Activated T-cell treated with anti-CD3 and anti-CD28 coated beads, Interleukin-2, amount 50 U/mL, for 24 hours (primary cell): ENCODE measurements around the gene ZNF155.
"Not testable (repeated sequence)": the region's sequence is repeated elsewhere in the genome, so short reads cannot be mapped to it uniquely, and the experiment has no call there.

ENCODE experiments used
- DNase-seq: peaks from one replicate; pipeline ENCODE4 v3.0.0-alpha.2; 2020
- H3K27ac Mint-ChIP-seq: 2 replicates; pipeline ENCODE4 v1.8.0; 2020; ENCODE audit warnings: mild to moderate bottlenecking, mixed read lengths
- H3K27me3 Mint-ChIP-seq: 2 replicates; pipeline ENCODE4 v1.8.0; 2020; ENCODE audit warnings: mixed read lengths
- H3K36me3 Mint-ChIP-seq: 2 replicates; pipeline ENCODE4 v1.8.0; 2020; ENCODE audit warnings: low read depth, mixed read lengths
- H3K4me1 Mint-ChIP-seq: 2 replicates; pipeline ENCODE4 v1.8.0; 2020; ENCODE audit warnings: low read depth, mixed read lengths
- H3K4me3 Mint-ChIP-seq: 2 replicates; pipeline ENCODE4 v1.8.0; 2020; ENCODE audit warnings: mild to moderate bottlenecking, moderate library complexity, mixed read lengths
- H3K9me3 Mint-ChIP-seq: 2 replicates; pipeline ENCODE4 v1.8.0; 2020; ENCODE audit warnings: mixed read lengths

ZNF155 gene

DNA sequence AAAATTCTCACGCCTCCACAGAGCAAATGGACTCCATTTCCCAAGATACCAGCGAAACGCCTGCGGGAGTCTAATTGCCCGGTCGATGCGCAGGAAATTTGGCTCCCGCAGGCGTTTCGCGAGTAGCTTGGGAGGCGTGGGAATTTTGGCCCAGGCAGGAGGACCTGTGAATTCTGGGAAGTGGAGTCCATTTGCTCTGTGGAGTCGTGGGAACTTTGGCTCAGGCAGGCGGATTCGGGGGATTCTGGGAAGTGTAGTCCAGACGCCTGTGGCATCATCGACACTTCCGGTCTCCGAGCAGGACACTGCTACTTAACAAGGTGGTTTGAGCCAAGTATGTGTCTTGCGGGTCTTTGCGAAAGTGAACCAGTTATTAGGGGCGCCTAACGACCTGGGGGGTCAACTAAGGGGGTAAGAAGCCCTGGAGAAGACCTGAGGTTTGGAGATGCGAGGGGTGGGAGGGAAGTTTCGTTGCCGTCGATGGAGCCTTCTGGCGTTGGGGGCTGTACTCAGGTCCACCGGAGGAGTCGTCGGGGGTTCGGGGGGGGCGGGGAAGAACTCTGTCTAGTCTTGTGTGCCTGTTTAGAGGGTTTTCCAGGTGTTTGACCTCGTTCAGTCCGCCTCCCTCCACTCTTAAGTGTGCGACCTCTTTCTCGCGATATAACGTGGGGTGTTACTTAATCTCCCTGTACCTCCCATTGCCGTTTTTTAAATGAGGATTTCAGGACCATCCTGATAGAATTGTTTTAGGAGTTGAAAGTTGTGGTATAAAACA, at the start of gene ZNF155:
ZNF155 (plus strand) TSS at position 277 of the 775 bp plus-strand sequence. CDS start 4,356 bp downstream, outside the sequence.
- peaks cover 14% of the 10 kb centered on the region for H3K4me1 Mint-ChIP-seq
- H3K36me3 Mint-ChIP-seq = peaks cover 35% of the 10 kb centered on the region
- peaks cover 18% of the 10 kb centered on the region for H3K9me3 Mint-ChIP-seq
- H3K4me3 Mint-ChIP-seq = peak within 1 kb of the TSS; percentile 96
- peak; percentile 85 for DNase-seq
- no peaks in the 10 kb centered on the region for H3K27me3 Mint-ChIP-seq
- peak within 1 kb of the TSS; percentile 96 for H3K27ac Mint-ChIP-seq

DNA sequence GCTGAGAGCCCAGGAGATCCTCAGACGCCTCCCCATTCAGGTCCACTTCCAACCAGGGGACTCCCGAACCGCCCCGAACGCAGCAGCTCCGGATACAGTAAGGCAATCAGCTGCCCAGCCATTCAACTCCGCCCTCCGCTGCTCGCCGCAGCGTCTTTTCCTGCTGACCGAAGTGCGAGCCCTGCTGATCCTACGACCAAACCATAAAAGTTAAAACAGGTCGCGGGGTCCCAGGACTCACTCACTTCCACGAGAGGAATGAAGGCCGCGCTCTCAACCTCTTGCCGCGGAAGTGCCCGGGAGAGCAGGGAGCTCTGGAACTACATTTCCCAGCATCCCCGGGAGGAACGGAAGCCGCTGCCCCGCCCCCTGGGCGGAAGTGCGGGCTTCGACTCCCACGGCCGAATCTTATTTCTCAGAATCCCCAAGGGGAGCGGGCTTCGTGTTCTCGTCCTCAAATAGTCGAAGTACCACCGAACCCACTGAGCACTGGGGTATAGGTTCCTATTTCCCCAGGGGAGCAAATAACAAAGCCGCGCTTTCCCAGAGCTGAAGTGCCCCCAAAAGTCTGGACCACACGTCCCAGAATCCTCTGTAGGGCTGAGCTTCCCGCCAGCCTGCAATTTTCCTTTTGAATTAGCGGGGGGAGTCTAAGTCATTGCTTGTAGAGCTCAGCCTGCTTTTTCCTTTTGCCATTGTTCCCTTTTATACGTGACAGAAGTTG, 48.8 kb upstream of the ZNF155 start, which contains the start of gene ZNF45:
ZNF45 (minus strand) TSS at position 298 of the 724 bp plus-strand sequence. CDS start 13,097 bp downstream, outside the sequence.
- H3K36me3 Mint-ChIP-seq = peaks cover 48% of the 10 kb centered on the region
- peak within 1 kb of the TSS; percentile 93 for H3K4me3 Mint-ChIP-seq
- H3K4me1 Mint-ChIP-seq = peaks cover 32% of the 10 kb centered on the region
- DNase-seq = peak; percentile 90
- H3K9me3 Mint-ChIP-seq = peaks cover 13% of the 10 kb centered on the region
- H3K27ac Mint-ChIP-seq = peak within 1 kb of the TSS; percentile 96
- H3K27me3 Mint-ChIP-seq = no peaks in the 10 kb centered on the region

DNA sequence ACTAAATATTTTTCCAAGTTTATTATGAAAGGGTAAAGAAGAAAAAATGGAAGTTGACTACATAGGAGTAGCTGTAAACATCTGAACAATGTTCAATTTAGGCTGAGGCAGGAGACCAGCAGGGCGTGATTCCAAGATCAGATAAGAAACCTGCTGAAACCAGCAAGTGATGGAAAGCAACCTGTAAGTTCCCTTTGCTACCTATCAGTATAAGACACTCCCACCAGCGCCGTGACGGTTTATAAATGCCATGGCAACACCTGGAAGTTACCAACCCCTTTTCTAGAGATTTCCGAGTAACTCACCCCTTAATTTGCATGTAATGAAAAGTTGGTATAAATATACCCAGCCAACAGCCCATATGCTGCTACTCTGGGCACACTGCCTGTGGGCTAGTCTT, 47.8 kb upstream of the ZNF155 start:
- Mint-ChIP-seq H3K9me3 (peaks cover 15% of the 10 kb centered on the region), H3K4me3 (no peak overlapping the region), H3K4me1 (peaks cover 29% of the 10 kb centered on the region), H3K27ac (no peak overlapping the region), H3K36me3 (peaks cover 37% of the 10 kb centered on the region), H3K27me3 (peaks cover 6% of the 10 kb centered on the region)
- DNase-seq = no peak

DNA sequence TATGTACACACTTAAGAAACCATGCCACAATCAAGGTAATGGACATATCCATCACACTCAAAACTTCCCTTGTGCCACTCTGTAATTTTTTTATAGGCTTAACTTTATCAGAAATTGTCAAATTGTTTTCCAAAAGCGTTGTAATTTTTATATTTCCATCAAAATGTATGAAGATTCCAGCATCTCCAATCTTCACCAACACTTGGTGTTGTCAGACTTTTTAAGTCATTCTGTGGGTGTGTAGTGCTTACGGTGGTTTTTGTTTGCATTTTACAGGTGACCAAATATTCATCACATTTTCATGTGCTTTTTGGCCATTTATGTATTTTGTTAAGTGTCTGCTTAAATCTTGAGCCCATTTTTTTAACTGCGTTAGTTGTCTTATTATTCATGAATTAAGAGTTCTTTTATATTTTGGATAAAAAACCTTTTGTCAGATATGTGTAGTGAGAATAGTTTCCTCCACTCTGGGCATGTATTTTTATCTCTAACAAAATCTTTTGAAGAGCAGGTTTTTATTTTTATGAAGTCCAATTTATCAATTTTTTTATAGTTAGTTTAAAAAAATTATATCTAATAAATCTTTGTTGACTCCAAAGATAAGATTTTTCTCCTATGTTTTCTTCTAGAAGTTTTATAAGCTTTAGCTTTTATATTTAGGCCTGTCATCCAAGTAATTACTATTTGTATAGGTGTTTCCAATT, 44.3 kb upstream of the ZNF155 start:
- Mint-ChIP-seq H3K27me3 (peaks cover 11% of the 10 kb centered on the region), H3K4me3 (no peak overlapping the region), H3K4me1 (peaks cover 8% of the 10 kb centered on the region), H3K9me3 (peaks cover 23% of the 10 kb centered on the region), H3K27ac (no peak overlapping the region), H3K36me3 (peaks cover 6% of the 10 kb centered on the region)
- DNase-seq = no peak

DNA sequence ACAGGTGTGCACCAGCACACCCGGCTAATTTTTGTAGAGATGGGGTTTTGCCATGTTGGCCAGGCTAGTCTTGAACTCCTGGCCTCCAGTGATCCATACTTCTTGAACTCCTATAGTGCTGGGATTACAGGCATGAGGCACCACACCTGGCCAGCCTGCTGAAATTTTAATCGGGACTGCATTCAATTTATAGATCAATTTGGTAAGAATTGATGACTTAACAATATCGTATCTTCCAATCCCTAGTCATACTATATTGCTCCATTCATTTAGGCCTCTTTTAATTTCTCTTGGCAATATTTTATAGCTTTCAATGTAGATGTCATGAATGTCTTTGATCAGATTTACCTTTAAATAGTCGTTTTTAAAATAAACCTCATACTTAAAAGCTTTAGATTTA, 43.3 kb upstream of the ZNF155 start:
- Mint-ChIP-seq H3K27ac (no peak overlapping the region), H3K4me1 (peaks cover 2% of the 10 kb centered on the region), H3K36me3 (no peaks in the 10 kb centered on the region), H3K9me3 (peaks cover 24% of the 10 kb centered on the region), H3K27me3 (peaks cover 19% of the 10 kb centered on the region), H3K4me3 (no peak overlapping the region)
- no peak for DNase-seq

DNA sequence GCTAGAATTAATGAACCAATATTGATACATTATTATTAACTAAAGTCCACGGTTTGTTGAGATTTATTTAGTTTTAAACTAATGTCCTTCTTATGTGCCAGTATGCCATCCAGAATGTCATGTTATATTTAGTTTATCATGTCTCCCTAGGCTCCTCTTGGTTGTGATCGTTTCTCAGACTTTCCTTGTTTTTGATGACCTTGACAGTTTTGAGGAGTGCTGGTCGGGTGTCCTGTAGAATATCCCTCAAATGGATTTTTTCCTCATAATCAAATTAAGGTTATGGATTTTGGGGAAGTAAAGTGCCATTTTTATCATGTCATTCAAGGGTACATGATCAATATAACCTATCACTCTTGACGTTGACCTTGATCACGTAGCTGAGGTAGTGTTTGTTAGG, 42.8 kb upstream of the ZNF155 start:
- no peaks in the 10 kb centered on the region for H3K36me3 Mint-ChIP-seq
- peaks cover 24% of the 10 kb centered on the region for H3K27me3 Mint-ChIP-seq
- DNase-seq = no peak
- H3K9me3 Mint-ChIP-seq = peaks cover 25% of the 10 kb centered on the region
- H3K4me3 Mint-ChIP-seq = no peak overlapping the region
- no peak overlapping the region for H3K27ac Mint-ChIP-seq
- no peaks in the 10 kb centered on the region for H3K4me1 Mint-ChIP-seq

DNA sequence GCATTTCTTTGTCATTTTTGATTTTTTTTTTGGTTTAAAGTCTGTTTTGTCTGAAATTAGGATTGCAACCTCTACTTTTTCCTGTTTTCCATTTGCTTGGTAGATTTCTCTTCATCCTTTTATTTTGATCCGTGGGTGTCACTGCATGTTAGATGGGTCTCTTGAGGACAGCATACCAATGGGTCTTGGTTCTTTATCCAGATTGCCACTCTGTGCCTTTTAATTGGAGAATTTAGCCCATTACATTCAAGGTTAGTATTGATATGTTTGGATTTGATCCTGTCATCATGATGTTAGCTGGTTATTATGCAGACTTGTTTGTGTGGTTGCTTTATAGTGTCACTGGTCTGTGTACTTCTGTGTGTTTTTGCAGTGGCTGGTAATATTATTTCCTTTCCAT, 36.6 kb upstream of the ZNF155 start:
- not testable (repeated sequence) for H3K4me1 Mint-ChIP-seq, DNase-seq, H3K27ac Mint-ChIP-seq, H3K4me3 Mint-ChIP-seq
- peaks cover 15% of the 10 kb centered on the region for H3K36me3 Mint-ChIP-seq
- H3K27me3 Mint-ChIP-seq = peaks cover 45% of the 10 kb centered on the region
- H3K9me3 Mint-ChIP-seq = peaks cover 50% of the 10 kb centered on the region

DNA sequence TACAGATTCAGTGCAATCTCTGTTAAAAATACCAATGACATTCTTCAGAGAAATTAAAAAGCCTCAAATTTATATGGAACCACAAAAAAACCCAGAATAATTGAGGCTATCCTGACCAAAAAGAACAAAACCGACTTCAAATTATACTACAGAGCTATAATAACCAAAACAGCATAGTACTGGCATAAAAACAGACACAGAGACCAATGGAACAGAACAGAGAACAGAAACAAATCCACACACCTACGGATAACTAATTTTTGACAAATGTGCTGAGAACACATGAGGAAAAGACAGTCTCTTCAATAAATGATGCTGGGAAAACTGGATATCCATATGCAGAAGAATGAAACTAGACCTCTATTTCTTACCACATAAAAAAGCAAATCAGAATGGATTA, 34.2 kb upstream of the ZNF155 start:
- not testable (repeated sequence) for DNase-seq, H3K27ac Mint-ChIP-seq, H3K4me3 Mint-ChIP-seq, H3K4me1 Mint-ChIP-seq
- Mint-ChIP-seq H3K9me3 (peaks cover 53% of the 10 kb centered on the region), H3K27me3 (peaks cover 46% of the 10 kb centered on the region), H3K36me3 (peaks cover 16% of the 10 kb centered on the region)

DNA sequence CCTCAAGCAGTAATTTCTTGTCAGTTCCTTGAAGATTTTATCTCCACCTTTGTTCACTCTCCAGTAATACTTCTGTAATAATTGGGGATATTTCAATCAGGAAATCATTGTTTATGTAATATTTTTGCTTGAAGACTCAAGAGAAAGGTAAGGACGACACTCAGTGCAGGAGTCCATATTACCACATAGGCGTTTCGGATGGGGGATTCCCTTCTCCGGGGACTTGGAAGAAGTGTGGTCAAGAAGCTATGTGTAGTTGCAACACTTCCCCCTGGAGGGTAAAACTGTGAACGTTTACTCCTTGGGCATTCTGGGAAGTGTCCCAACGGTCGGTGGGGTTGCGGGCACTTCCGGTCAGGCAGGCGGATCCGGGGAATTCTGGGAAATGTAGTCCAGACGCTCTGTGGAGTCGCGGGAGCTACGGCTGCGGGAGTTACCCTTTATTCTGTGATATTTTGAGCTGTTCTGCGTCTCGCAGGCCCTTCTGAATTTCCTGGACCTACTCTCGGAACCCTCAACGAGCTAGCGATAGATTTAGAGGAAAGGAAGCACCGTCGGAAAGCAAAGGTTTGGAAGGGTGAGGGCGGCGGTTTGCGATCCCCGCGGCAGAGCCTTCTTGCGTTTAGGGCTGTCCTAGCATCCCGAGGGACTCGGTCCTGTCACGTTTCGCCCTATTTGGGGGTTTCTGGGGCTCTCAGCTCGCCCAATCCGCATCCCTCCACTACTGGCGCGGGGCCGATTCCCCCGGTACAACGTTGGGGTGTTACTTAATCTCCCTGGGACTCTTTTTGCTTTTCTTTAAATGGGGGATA, 32.9 kb upstream of the ZNF155 start, which contains the start of gene ZNF221:
ZNF221 (plus strand) TSS at position 395 of the 812 bp plus-strand sequence. CDS start 11,499 bp downstream, outside the sequence.
- H3K4me3 Mint-ChIP-seq = peak within 1 kb of the TSS; percentile 90
- DNase-seq = peak; percentile 73
- H3K27me3 Mint-ChIP-seq = peaks cover 35% of the 10 kb centered on the region
- peaks cover 51% of the 10 kb centered on the region for H3K9me3 Mint-ChIP-seq
- peaks cover 9% of the 10 kb centered on the region for H3K4me1 Mint-ChIP-seq
- peaks cover 16% of the 10 kb centered on the region for H3K36me3 Mint-ChIP-seq
- H3K27ac Mint-ChIP-seq = peak within 1 kb of the TSS; percentile 86

DNA sequence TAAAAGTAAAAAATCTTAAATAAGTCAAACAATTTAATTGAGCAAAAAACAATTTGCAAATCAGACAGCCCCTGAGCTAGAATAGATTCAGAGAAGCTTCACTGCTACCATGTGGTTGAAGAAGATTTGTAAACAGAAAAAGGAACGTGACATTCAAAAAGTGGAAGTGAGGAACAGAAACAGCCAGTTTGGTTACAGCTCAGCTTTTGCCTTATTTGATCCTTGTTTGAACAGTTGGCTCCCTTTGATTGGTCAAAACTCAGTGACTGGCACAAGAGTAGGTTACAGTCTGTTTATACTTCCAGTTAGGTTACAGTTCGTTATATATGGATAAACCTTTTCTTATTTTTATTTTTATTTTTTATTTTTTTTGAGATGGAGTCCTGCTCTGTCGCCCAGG, 27.2 kb upstream of the ZNF155 start:
- H3K9me3 Mint-ChIP-seq = peaks cover 46% of the 10 kb centered on the region

DNA sequence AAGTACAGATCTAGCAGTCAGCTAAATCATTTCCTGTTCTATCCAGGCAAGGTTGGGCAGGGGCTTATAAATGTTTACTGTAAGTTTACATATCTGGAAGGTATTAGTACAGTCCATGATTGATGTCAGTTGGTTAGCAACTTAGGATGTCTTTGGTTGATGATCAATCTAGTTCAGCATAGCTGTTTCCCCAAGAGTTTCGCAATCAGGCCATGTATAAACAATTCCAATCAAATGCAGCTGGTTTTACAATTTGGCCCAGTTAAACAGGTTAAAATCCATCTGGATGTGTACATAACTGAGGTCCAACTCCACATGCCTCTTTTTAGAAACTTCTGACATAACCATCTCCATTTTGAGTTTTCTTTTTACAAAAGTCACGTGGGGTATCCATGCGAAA, 26.1 kb upstream of the ZNF155 start:
- DNase-seq = no peak
- Mint-ChIP-seq H3K4me3 (no peak overlapping the region), H3K36me3 (peaks cover 25% of the 10 kb centered on the region), H3K4me1 (no peaks in the 10 kb centered on the region), H3K9me3 (peaks cover 51% of the 10 kb centered on the region), H3K27me3 (peaks cover 3% of the 10 kb centered on the region), H3K27ac (no peak overlapping the region)

More for the DNA sequence above, 27.2 kb upstream of the ZNF155 start:
- Mint-ChIP-seq H3K27me3 (peaks cover 7% of the 10 kb centered on the region), H3K4me1 (no peaks in the 10 kb centered on the region), H3K36me3 (peaks cover 24% of the 10 kb centered on the region), H3K4me3 (no peak overlapping the region), H3K27ac (no peak overlapping the region)
- DNase-seq = no peak

DNA sequence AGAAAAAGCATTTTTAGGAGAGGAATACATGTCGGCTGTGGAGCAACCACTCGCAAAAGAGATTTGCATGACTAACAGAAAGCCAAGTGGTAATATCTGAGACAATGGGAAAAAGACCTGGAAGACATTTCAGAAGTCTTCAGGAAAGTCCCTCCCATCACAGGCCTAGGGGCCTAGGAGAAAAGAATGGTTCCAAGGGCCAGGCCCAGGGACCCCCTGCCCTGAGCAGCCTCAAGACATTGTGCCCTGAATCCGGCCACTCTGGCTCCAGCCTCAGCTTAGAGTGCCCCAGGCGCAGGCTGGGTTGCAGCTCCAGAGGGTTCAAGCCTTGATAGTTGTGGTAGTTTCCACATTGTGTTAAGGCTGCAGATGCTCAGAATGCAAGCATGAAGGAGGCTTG, 23.6 kb upstream of the ZNF155 start:
- H3K27me3 Mint-ChIP-seq = no peaks in the 10 kb centered on the region
- DNase-seq = no peak
- peaks cover 47% of the 10 kb centered on the region for H3K36me3 Mint-ChIP-seq
- H3K9me3 Mint-ChIP-seq = peaks cover 64% of the 10 kb centered on the region
- no peak overlapping the region for H3K27ac Mint-ChIP-seq
- H3K4me1 Mint-ChIP-seq = no peaks in the 10 kb centered on the region
- H3K4me3 Mint-ChIP-seq = no peak overlapping the region

DNA sequence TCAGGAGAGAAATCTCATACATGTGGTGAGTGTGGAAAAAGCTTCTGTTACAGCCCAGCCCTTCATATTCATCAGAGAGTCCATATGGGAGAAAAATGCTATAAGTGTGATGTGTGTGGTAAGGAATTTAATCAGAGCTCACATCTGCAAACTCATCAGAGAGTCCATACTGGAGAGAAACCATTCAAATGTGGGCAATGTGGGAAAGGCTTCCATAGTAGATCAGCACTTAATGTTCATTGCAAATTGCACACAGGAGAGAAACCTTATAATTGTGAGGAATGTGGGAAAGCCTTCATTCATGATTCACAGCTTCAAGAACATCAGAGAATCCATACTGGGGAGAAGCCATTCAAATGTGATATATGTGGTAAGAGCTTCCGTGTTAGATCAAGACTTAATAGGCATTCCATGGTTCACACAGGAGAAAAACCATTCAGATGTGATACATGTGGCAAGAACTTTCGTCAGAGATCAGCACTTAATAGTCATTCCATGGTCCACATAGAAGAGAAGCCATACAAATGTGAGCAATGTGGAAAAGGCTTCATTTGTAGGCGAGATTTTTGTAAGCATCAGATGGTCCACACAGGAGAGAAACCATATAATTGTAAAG, 17.8 kb upstream of the ZNF155 start:
- no peak for DNase-seq
- H3K4me3 Mint-ChIP-seq = no peak overlapping the region
- peaks cover 72% of the 10 kb centered on the region for H3K9me3 Mint-ChIP-seq
- no peak overlapping the region for H3K27ac Mint-ChIP-seq
- no peaks in the 10 kb centered on the region for H3K27me3 Mint-ChIP-seq
- H3K36me3 Mint-ChIP-seq = peaks cover 73% of the 10 kb centered on the region
- H3K4me1 Mint-ChIP-seq = no peaks in the 10 kb centered on the region
